DMS79 (cell line): ENCODE data around the gene TRIO.
"Not testable (repeated sequence)": the region's sequence is repeated elsewhere in the genome, so short reads cannot be mapped to it uniquely, and the experiment has no call there.

Source experiments
- DNase-seq: peaks from one replicate; lab custom pipeline; 2025; lab: John Stamatoyannopoulos, UW

TRIO gene

DNA sequence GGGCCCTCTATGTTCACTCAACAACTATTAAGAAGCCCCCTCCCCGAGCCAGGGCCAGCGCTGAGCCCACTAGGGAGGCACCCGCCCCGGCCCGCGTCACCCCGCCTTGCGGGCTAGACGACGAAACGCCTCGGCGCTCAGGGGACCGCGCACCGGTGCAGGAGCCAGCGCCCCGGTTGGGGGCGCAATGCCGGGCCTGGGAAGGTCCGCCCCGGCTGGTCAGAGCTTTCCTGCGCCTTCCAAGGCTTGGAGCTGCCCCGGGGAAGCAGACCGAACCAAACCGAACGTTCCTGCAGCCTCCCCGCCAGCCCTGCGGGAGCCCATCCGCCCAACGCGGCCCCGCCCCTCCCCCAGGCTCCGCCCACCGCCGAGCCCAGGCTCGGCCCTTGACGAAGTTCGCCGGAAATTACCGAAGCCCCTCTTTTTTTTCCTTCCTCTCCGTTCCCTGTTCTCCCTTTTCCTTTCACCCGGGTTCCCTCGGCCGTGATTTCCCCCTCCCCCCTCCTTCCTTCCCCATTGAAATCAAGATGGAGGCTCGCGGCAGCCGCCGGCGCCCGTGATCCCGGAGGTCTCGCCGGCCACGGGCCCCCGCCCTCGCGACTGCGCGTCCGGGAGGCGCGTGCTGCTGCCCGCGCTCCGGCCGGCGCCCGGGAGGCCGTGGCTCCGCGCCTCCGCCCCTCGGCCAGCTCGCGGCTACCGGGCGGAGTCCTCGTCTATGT, at the start of gene TRIO:
TSS of gene TRIO (plus strand) at position 516 of the 719 bp plus-strand sequence. CDS start 384 bp downstream, outside the sequence.
- peak; percentile 76 for DNase-seq

DNA sequence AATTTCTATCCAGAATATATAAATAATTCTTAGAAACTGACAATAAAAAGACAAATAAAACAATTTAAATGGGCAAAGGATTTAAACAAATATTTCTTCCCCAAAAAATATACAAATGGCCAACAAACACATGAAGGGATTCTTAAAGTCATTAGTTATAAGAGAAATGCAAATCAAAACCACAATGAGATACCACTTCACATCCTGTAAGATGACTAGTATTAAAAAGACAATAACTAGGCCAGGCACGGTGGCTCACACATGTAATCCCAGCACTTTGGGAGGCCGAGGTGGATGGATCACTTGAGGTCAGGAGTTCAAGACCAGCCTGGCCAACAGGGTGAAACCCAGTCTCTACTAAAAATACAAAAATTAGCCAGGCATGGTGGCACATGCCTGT, 45.8 kb upstream of the TRIO start:
- not testable (repeated sequence) for DNase-seq

DNA sequence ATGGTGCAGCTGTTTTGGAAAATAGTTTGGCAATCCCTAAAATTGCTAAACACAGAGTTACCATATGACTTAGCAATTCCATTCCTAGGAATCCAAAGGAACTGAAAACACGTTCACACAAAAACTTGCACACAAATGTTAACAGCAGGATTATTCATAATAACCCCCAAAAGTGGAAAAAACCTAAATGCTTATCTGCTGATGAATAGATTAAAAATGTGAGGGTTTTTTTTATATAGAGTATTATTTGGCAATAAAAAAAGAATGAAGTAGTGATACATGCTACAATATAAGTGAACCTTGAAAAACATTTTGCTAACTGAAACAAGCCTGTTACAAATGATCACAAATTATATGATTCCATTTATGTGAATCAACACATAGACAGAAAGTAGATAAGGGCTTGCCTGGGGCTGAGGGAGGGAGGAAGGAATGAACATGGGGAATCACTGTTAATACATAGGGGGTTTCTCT, 45.1 kb upstream of the TRIO start:
- DNase-seq: no peak

DNA sequence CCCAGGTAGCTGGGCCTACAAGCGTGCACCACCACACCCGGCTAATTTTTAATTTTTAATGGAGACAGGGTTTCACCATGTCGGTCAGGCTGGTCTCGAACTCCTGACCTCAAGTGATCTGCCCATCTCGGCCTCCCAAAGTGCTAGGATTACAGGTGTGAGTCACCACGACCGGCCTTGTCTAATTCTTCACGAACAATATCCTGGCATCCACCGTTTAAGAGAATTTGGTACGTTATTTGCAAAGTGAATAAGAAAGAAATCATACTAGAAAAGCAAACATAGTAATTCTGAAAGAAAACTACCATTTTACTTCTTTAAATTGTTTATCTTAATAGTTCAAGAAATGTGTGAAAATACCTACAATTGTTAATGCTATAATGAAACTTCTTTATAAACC, 42.9 kb upstream of the TRIO start:
- no peak for DNase-seq

DNA sequence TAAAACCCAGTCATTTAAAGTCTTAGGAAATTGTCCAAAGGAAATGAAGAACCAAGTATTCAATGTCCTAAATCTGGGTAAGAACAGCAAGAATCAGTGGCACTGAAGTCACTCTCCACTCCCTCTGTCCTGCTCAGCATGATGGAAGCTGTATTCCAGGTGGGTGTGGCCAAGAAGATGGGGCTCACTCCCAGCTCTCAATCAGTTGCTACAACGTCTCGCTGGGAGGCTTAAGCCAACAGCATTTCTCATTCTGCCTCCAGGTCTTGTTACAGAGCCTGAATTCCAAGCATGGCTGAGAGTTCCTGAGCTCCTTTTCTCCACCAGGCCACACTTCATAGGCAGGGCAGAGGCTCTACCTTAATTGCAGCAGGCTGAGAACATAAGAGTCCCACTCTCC, 41.2 kb upstream of the TRIO start:
- DNase-seq: no peak

DNA sequence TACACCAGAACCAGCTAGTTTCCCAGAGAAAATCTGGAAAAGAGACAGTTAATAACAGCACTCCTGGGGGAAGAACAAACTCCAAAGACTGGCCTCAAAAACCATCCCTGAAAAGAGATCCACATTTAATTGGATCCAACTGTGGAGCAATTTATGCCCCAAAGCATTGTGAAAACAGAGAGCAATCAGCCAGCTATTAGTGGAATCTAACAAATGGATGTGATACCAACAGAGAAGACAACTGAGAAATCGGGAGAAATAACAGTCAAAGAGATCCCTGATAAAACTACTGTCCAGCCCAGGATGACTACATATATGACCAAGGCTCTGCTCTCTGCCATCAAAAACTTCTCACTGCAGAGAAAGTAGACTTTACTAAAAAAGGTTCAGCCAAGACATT, 40.5 kb upstream of the TRIO start:
- no peak for DNase-seq

DNA sequence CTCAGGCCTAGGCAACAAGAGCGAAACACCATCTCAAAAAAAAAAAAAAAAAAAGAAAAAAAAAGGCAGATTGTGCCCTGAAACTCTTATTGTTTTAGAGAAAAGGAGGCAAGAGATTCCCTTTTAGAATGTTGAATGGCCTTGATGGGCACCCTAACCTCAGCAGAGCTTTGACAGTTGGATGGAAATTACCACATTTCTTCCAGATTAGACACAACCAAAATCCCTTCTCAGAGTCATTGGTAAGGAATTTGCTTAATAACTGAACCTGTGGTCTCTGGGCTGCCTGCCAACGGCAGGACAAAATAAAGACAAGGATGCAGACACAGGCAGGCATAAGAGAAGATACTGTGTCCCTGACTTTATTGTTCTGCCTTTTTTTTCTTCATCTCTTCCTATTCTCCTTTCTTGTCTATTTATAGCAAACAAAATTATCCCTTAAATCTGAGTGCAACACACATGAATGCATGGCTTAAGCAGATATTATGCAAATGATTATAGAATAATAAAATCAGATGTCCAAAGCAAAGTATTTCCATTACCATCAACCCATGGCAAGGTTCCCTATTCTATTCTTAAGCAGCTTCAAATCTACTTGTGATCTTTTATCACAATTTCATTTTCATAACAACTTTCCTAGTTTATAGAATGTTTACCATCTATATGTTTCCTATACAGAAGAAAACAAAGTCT, 37.3 kb upstream of the TRIO start:
- DNase-seq: no peak

DNA sequence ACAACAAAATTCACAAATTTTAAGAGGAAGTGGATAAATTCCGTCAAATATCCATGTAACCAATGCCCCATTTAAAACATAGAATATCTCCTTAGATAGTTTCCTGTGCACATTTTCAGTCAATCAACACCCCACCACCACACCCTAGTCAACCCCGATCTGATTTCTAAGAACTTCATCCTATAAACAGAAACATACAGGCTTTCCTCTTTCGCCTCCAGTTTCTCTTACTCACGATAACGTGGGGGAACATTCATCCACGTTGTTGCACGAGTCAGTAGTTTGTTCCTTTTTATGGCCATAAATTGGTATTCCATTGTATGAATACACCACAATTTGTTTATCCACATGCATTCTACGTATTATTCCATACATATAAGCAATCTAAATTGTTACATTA, 35.6 kb upstream of the TRIO start:
- no peak for DNase-seq

DNA sequence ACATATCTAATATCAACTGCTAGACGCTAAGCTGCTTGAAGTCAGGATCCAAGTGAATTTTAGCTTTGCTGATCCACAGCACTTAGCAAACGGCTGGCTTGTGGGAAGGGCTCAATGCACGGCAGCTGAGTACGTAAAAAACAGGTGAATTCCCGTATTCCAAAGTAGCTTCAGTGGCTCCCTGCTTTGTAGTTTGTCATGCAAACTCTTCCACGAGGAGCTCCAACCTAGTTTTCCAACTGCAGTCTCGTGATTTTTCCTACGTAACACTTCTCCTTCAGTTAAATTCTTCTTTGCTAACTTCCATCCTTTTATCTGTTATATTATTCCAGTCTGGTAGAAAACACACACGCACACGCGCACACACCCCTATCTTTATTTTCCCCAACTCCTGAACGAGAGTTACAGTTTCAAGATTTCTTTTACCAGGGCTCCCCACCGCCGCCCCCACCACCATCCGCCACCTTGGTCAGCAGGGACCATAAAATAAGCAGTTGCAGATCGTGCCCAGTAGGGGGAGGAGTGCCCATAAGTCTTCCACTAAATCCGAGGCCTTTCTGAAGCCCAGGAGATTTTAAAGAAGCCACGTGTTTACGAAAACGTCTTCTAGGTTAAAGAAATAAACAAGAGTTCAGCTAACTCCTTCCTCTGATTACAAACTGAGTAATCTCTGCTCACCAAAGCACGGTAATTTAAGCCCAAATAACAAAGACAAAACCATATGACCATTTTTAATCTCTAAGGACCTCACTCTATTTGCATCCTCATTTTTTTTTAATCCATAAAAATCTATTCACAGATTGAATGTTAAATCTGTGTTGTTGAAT, 34.8 kb upstream of the TRIO start:
- no peak for DNase-seq

DNA sequence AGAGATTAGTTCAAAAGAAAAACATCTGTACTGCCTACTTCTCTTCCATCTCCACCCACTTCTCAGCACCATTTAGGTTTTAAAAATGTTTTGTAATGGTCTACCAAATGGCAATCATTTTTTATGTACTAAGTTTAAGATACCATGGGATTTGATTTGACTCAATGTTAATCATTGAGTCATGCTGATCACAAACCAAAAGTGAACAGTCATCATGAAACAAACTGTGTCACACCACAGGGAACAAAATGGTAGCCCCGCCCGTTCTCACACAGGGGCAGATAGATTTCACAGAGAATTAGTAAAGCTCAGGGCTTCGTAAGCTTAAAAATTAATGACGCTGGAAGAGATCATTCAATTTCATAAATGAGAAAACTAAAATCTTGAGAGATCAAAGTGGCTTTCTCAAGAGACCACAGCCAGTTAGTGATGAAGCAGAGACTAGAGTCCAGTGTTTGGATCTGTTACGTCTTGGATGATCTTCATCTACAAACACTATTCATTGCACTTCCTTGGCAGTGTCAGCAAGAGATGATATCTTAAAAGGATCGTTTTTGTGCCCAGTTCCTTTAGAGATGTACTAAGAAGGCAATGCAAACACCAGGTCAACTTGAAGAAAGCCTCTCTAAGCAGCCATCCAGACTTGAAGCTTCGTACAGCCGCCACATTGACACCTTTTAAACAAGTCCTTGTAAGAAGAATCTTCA, 33.9 kb upstream of the TRIO start:
- no peak for DNase-seq

DNA sequence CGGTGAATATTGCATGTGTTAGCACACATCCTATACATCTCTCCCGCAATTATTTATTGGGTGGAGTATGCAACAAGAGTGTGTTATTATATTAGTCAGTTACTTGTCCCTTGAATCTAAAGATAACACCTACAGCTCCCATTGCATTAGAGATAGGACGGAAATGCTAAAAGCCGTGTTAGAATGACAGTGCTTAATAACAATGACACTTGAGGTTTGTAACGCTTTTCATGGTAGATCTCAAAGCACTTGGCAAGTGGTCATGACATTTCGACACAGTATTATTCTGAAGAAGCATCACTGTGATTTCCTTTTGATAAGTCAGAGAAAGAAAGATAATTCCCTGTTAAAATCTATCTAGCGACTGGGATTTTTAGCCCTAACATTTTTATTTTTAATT, 33.4 kb upstream of the TRIO start:
- DNase-seq: no peak

DNA sequence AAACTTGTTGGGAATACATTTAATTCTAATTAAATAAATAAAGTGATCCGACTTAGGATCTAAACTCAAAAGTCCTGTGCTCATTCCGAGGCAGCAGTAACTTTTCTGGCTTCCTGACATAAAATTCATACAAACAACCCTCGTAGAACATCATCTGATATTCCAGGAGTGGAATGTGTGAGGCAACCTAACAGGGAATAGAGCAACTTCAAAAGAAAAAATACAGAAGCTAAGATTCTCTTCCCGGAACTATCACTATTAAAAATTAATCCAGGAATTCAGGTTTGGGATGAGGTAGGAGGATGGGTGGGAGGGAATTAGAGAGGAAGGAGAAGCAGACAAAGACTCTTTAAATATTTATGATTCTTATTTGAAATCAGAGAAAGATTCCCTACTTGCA, 32.9 kb upstream of the TRIO start:
- DNase-seq: no peak

DNA sequence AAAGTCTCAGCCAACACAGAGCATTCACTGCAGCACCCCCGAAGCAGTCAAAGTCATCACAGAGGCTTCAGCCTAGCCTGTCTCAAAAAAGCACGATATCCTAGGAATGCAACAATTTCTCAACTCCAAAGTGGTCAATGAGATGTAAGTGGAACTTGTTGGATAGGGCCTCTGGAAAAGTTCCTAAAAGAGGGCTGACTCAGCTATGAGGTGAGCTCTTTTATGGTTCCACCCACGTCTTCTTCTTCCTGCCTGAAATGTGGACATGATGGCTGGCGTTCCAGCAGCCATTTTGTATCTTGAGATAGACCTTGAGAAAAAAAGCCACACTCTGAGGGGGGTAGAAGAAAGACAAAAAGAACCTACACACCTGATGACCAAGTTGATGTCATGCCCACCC, 32.5 kb upstream of the TRIO start:
- DNase-seq: no peak

DNA sequence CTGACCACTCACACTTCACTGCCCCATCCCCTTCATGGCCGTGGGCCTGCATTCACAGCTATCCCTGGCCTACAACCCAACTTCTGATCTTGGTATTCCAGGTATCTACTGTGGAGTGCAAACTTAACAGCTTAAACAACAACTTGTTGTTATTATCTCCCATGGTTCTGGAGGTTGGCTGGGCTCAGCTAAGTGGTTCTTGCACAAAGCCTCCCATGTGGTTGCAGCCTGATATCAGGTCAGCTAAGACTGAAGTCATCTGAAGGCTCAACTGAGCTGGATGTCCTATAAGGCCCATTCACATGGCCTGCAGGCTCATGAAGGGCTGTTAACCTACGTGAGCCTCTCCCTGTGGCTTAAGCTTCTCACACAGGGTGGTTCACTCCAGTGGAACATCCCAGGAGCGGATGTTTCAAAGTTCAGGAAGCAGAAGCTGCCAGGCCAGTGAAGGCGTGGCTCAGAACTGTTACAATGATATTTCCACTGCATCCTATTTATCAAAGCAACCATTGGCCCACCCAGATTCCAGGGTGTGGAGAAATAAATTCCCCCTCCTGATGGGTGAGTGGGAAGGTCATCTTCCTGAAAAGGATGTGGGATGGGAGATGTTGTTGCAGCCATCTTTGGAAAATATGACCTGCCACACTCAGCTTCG, 30.0 kb upstream of the TRIO start:
- no peak for DNase-seq

DNA sequence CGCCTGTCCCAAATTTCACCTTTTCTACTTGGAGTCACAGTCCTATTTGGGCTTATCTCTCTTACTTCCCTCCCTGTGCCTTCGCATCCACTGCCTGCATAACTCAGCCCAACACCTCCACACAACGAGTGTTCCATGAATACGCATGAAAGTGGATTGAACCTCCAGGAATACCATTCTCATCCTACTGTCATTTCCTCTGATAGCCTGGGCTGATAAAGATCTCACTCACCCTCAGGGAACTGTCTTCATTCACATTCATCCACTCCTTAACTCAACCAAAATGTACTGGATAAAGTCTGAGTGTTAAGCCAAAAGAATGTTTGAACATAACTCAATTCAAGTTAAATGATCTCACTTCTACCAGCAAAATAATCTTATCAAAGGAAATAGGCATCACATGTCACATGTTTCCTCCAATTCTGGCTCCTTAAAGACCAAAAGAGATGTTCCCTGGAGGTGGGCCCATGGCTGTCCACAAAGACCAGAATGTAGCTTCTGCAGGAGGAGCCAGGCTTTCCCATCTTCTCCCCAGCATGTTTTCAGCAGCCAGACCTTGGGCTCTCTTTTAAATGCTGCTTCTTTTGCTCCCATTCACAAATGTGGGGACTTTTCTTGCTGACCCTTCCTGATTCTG, 28.4 kb upstream of the TRIO start:
- no peak for DNase-seq

DNA sequence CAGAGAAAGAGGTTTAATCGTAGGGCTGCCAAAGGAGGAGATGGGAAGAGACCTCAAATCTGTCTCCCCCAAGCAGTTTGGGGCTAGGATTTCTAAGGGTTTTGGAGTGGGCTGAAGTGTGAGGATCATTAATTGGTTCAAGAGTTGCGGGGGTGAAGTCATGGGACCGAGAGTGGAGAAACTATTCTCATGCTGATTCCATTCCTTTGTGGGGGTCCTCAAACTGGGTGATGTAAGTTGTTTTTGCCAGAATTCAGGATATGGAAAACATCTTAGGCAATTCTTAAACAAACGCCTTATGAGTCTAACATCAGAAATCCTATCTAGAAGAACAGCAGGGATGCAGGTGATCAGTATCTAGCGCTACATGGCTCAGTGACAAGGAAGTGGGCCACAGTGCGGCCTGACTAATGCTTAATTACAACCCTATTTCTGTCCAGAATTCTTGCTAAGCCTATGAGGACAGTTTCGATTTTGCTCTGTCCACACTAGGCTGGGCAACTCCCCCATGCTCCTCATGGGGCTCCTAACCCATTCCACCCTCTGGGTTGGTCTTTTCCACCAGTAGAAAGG, 27.7 kb upstream of the TRIO start:
- DNase-seq: no peak

DNA sequence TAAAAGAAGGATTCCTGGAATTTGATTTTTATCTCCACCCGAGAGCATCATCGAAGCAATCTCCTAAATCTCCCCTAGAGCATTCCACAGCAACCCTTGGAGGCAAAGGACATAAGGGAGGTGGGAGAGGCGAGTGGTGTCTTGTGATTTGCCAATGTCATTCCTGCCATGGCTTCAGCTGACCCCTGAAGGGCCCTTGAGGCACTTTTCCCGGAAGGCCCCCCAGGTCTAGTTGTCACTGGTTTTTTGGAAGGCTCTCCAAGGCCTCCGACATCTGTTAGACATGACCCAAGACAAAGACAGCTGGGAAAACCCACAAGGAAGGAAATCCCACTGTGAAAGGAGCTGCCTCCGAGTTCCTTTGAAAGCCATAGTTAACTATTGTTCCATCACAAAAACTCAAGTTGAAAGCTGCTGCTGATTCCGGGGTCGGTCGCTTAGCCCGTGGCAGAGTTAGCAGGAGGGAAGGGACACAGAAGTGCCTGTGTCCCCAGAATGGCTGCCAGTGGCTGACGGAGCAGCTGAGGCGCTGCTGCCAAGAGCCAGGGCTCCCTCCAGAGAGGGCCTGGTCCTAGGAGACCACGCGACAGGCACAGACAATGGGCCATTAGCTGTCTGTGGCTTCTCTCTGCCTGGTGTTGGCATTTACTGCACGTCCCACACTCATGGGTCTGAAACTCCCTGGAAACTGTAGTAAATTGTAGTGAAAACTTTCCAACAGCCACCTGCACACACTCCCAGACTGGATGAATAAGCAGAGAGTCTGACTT, 24.4 kb upstream of the TRIO start:
- DNase-seq: no peak

DNA sequence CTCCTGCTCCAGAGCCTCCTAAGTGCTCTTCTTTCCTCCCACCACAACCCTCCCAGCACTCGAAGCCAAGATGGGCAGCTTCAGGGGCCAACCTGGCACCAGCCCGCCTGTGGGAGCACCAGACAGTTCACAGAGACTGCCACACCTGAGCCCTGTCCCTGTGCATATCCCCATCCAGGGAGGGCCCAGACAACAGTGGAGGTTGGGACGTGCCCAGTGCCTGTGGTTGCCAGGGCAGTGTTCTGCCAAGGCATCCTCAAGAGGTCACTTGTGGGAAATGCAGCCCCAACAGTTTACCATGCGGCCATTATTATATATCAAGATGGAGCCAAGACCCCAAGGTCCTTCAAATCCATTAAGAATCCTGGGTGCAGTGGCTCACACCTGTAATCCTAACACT, 23.0 kb upstream of the TRIO start:
- DNase-seq: peak; percentile 31

DNA sequence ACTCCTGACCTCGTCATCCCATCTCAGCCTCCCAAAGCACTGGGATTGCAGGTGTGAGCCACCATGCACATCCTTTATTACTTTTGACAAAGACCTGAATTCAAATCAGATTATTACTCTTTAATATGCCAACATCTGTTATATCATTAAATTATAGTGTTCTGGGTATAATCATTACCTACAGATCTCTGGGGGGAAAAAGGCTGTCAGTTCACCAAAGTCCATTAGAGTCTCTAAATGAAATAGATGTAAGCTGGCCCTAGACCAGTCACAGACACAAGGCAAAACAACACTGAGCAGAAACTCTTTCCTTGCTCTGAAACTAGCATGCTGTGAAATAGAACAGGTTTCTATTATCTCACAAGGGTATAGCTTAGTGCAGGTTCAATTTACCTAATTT, 21.6 kb upstream of the TRIO start:
- no peak for DNase-seq

DNA sequence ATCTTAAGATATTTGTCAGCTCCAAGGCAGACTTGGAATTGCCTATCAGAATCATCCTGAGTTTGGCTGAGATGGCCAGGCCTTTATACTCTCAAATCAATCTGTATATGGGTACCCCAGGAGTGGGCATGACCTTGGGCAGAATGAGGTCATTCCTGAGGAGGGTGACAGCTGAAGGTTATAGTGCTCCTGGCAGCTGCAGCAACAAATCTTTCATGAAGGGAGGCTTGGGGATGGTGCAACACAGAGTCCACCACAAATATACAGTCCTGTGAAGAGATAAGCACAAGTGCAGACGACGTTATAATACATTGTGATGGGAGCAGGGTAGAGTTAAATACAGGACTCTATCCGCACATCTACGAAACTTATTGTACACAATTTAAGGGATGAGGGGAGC, 21.1 kb upstream of the TRIO start:
- DNase-seq: no peak
